GM23338 (cell line): ENCODE results near the gene RPIA.

Source experiments
- CREB1 ChIP-seq: fragments of 250-450 bp; sonication (Bioruptor Pico); IDR thresholded peaks from 2 replicates; pipeline ENCODE4 v1.5.0; 2020; ENCODE audit warnings: low read depth, mild to moderate bottlenecking, moderate library complexity
- CTCF ChIP-seq, 2 experiments: fragments of 200-600 bp in 1 of 2; sonication (generic) in 1 of 2; conservative IDR thresholded peaks; 2 replicates each; pipeline versions ENCODE4 v1.5.1 to v1.6.1; 2016 to 2017; ENCODE audit warnings: antibody characterized with exemption in 2 of 2, low read depth in 2 of 2, mild to moderate bottlenecking in 2 of 2, moderate library complexity in 1 of 2
- ETS1 ChIP-seq: IDR thresholded peaks from 2 replicates; pipeline ENCODE4 v1.6.1; 2016; ENCODE audit warnings: antibody characterized with exemption
- EZH2 ChIP-seq: fragments of 200-600 bp; sonication (generic); IDR thresholded peaks from one replicate; pipeline ENCODE4 v1.8.0; 2017; ENCODE audit warnings: antibody characterized with exemption, mild to moderate bottlenecking, low read depth; ENCODE audit not compliant: unreplicated experiment
- EZH2phosphoT487 ChIP-seq: fragments of 200-600 bp; sonication (generic); IDR thresholded peaks from one replicate; pipeline ENCODE4 v1.8.1; 2018; ENCODE audit warnings: antibody characterized with exemption; ENCODE audit not compliant: unreplicated experiment
- NANOG ChIP-seq: IDR thresholded peaks from 2 replicates; pipeline ENCODE4 v1.6.1; 2016; ENCODE audit warnings: antibody characterized with exemption, borderline replicate concordance
- POLR2AphosphoS5 ChIP-seq: IDR thresholded peaks from 2 replicates; pipeline ENCODE4 v1.6.1; 2016; ENCODE audit warnings: antibody characterized with exemption, low read depth
- REST ChIP-seq: IDR thresholded peaks from one replicate; pipeline ENCODE4 v1.6.1; 2018; ENCODE audit warnings: antibody characterized with exemption; ENCODE audit not compliant: unreplicated experiment
- ZNF114 ChIP-seq: fragments of 250-450 bp; sonication (Bioruptor Pico); IDR thresholded peaks from 2 replicates; pipeline ENCODE4 v1.5.0; 2020; ENCODE audit warnings: mild to moderate bottlenecking, moderate library complexity
- ZNF331 ChIP-seq: fragments of 250-450 bp; sonication (Bioruptor Pico); IDR thresholded peaks from 2 replicates; pipeline ENCODE4 v1.5.0; 2020; ENCODE audit warnings: low read depth, mild to moderate bottlenecking, moderate library complexity

- TF ChIP-seq CTCF (conservative IDR thresholded peaks at IDR 0.05; ENCODE audit: low read depth in 2 of 2) (no peak), ZNF114 (CRISPR knock-in tag) (no peak), POLR2AphosphoS5 (no peak), EZH2 (no peak), EZH2phosphoT487 (no peak), ETS1 (no peak), REST (no peak), NANOG (no peak), CREB1 (CRISPR knock-in tag) (no peak), ZNF331 (no peak)
Observed at GRCh38 chr2:88666576-88666975, 24.9 kb upstream of the RPIA start.
